ENCODE data around the gene DCPS. TPM values are rescaled to one million over a fixed set of nuclear protein-coding genes. Genes with fewer than 3 reads are reported as not detected.

DCPS gene
- total and polyA plus RNA-seq, 7 donors, result 7.6 to 30.0 (median 9.7) TPM

DNA sequence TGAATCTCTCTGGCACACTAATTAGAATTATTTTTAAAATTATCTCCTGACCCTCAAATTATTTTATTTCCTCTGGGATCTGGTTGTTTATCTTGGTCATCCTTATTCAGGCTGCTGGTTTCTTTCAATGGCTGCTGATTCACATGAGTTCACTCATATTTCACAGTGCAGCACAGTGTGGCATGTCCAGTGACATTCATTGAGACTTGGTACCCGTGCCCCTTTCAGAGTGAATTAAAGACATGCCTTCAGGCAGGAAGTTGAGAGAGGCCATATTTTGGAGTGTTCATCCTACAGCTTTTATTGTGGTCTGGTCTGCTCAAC is 13.5 kb downstream of the DCPS start:
- 24 to 77% methylated on average over 1 of the region's 1 CpG for WGBS, 2 donors
- Histone ChIP-seq H3K27me3 (no peaks in the 10 kb centered on the region), H3K4me3 (peak overlapping the region in 1 of 4 donors; percentile 24), H3K36me3 (peaks cover 0 to 6% (median 0%) of the 10 kb centered on the region in 4 donors), H3K9me3 (no peaks in the 10 kb centered on the region), H3K27ac (peak overlapping the region; percentile 80 to 87 (median 84)), H3K4me1 (peaks cover 0 to 28% (median 26%) of the 10 kb centered on the region in 4 donors)
- intact Hi-C loops (cut with DNase I), result no loop called here
- no peak for DNase-seq
- TF ChIP-seq POLR2A (IDR thresholded peaks at IDR 0.05) (no peak), POLR2AphosphoS5 (IDR thresholded peaks at IDR 0.05) (no peak)

DNA sequence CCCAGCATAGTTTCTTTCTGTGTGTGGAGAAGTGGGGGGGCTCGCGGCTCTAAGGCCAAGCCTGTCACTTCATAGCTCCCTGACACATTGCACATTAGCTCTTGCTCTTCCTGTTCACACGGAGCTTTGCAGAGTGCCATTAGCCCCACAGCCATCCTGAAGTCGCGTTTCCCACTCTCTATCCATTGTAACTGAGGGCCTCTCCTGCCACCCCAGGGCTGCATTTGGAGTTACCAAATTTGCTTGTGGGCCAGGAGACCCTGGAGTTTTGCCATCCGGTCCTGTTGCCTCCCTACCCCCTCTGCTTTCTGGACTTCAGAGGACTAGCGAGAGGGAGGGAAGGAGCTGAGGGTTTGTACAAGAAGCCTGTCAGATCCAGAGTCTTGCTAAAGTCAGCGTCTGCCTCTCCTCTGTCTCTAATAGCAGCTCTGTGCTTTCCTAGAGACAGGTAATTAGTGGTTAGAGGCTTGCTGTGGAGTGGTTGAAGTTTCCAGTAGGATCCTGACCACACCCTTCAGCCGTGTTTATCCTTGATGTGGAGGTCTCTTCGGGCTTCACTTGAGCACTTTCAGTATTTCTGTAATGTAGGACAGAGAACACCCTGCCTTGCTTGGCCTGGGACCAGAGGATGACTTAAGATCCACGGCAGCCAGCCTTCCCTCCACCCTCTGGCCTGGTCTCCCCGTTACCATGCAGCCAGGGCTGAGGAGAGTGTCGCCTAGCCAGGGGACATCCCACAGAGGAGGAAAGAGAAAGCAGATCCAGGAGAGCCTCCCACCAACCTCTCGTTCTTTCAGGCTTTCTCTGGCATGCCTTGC is 14.1 kb downstream of the DCPS start:
- TF ChIP-seq POLR2AphosphoS5 (IDR thresholded peaks at IDR 0.05), result peak in 2 of 4 donors; percentile 24 to 26
- TF ChIP-seq, protein P1, sequence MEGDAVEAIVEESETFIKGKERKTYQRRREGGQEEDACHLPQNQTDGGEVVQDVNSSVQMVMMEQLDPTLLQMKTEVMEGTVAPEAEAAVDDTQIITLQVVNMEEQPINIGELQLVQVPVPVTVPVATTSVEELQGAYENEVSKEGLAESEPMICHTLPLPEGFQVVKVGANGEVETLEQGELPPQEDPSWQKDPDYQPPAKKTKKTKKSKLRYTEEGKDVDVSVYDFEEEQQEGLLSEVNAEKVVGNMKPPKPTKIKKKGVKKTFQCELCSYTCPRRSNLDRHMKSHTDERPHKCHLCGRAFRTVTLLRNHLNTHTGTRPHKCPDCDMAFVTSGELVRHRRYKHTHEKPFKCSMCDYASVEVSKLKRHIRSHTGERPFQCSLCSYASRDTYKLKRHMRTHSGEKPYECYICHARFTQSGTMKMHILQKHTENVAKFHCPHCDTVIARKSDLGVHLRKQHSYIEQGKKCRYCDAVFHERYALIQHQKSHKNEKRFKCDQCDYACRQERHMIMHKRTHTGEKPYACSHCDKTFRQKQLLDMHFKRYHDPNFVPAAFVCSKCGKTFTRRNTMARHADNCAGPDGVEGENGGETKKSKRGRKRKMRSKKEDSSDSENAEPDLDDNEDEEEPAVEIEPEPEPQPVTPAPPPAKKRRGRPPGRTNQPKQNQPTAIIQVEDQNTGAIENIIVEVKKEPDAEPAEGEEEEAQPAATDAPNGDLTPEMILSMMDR (IDR thresholded peaks at IDR 0.05), result no peak
- TF ChIP-seq EP300 (IDR thresholded peaks at IDR 0.05), result no peak
- Histone ChIP-seq H3K27ac (peak overlapping the region; percentile 80 to 87 (median 84)), H3K36me3 (peaks cover 0 to 6% (median 0%) of the 10 kb centered on the region in 4 donors), H3K9me3 (no peaks in the 10 kb centered on the region), H3K4me3 (peak overlapping the region in 3 of 4 donors; percentile 20 to 25 (median 24)), H3K27me3 (no peaks in the 10 kb centered on the region), H3K4me1 (peaks cover 0 to 28% (median 26%) of the 10 kb centered on the region in 4 donors)
- intact Hi-C loops (cut with DNase I), result no loop called here
- peak; percentile 93 for DNase-seq
- 47 to 64% methylated on average over 14 of the region's 14 CpGs for WGBS, 2 donors

DNA sequence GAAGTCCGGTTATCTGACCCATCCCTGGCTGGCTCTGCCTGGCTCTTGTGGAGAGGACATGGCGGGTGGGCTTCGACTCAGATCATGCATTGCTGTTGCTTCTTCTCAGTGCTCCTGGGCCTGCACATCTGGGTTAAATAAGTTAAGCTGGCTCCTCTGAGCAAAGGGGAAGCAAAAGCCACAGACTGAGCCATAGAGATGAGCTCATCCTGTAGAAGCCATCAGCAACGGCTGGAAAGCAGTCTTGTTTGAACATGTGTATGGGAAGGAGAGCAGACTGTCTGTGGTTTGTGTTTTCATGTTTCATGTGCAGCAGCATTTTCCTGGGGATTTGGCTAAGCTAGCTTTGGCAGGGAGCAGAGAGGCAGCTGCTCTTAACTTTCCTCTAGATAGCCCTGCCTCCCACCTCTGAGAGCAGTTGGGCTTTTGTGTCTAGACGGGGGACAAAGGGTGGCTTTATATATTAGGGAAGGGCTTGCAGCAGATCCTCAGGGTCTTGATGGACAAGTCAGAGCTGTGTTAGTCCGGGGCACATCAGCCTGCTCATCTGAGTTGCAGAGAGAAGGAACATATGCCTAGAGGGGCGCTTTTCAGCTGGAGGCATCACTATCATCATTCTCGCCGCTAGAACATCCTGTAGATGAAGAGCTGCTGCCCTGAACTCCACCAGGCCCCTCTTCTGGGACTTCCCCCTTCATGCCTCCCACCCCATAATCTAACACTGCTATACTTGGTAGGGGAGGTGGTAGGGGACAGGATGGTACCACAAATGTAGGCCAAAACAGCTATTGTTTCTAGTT is 14.9 kb downstream of the DCPS start:
- TF ChIP-seq, protein P1 (IDR thresholded peaks at IDR 0.05), result no peak
- TF ChIP-seq POLR2AphosphoS5 (IDR thresholded peaks at IDR 0.05) (peak in 1 of 4 donors; percentile 20), EP300 (IDR thresholded peaks at IDR 0.05) (no peak)
- Histone ChIP-seq H3K27ac (peak overlapping the region; percentile 80 to 87 (median 84)), H3K4me1 (peaks cover 0 to 28% (median 26%) of the 10 kb centered on the region in 4 donors), H3K36me3 (peaks cover 0 to 5% (median 0%) of the 10 kb centered on the region in 4 donors), H3K9me3 (no peaks in the 10 kb centered on the region), H3K27me3 (no peaks in the 10 kb centered on the region), H3K4me3 (peak overlapping the region in 3 of 4 donors; percentile 20 to 25 (median 24))
- WGBS, 2 donors, result 46 to 80% methylated on average over 9 of the region's 9 CpGs
- DNase-seq, result peak; percentile 80
- intact Hi-C loops (cut with DNase I), result no loop called here

DNA sequence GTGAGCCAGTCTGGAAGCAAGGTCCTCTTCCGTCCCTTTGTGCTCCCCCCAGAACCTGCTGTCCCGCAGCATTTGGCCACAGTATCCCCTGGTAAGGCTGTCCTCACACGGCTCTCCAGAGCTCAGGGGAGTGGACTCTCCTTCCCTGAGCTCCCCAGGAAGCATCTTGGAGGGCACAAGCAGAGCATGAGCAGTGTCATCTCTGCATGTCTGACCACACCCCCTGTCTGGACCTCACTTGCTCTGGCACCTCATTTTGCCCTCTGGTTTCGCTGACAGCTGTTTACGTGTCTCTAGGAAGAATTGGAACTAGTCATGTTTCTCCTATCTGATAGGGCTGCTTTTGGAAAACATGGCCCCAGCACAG is 15.5 kb downstream of the DCPS start:
- 77 to 86% methylated on average over 5 of the region's 5 CpGs for WGBS, 2 donors

More for the DNA sequence above, 15.5 kb downstream of the DCPS start:
- Histone ChIP-seq H3K4me3 (no peak overlapping the region), H3K4me1 (peaks cover 0 to 28% (median 26%) of the 10 kb centered on the region in 4 donors), H3K36me3 (peaks cover 0 to 5% (median 0%) of the 10 kb centered on the region in 4 donors), H3K27me3 (no peaks in the 10 kb centered on the region), H3K9me3 (no peaks in the 10 kb centered on the region), H3K27ac (peak overlapping the region; percentile 80 to 87 (median 84))
- TF ChIP-seq POLR2AphosphoS5 (IDR thresholded peaks at IDR 0.05), result no peak
- TF ChIP-seq, protein P1 (IDR thresholded peaks at IDR 0.05), result no peak
- TF ChIP-seq EP300 (IDR thresholded peaks at IDR 0.05), result no peak
- TF ChIP-seq POLR2A (IDR thresholded peaks at IDR 0.05), result no peak
- intact Hi-C loops (cut with DNase I), result no loop called here
- DNase-seq, result peak; percentile 29

Data from sigmoid colon (tissue), 7 donors.